H1 (cell line): ENCODE results near the gene SPPL3. TPM values are rescaled to one million over a fixed set of nuclear protein-coding genes. Genes with fewer than 3 reads are reported as not detected.

ENCODE experiments used
- CHD2 ChIP-seq: IDR thresholded peaks from 2 replicates; pipeline ENCODE4 v1.6.1; 2012; ENCODE audit warnings: low read length, improper control_type of control experiment
- EGR1 ChIP-seq: IDR thresholded peaks from 2 replicates; pipeline ENCODE4 v1.6.1; 2011; ENCODE audit warnings: low read depth, low read length, borderline replicate concordance
- EZH2 ChIP-seq: fragments of 200-600 bp; sonication (generic); IDR thresholded peaks from 2 replicates; pipeline ENCODE4 v1.7.1; 2012; ENCODE audit warnings: low read depth, mild to moderate bottlenecking, moderate library complexity, low read length, inconsistent platforms; ENCODE audit not compliant: severe bottlenecking
- KDM5A ChIP-seq: fragments of 200-600 bp; IDR thresholded peaks from 2 replicates; pipeline ENCODE4 v1.7.1; 2012; ENCODE audit warnings: mild to moderate bottlenecking, low read length, inconsistent platforms, mixed read lengths
- MAFK ChIP-seq: IDR thresholded peaks from 2 replicates; pipeline ENCODE4 v1.6.1; 2012; ENCODE audit warnings: low read depth, mild to moderate bottlenecking, improper control_type of control experiment, low read length
- SIN3A ChIP-seq, 2 experiments: IDR thresholded peaks in 1 of 2; conservative IDR thresholded peaks in 1 of 2; 2 replicates each; pipeline ENCODE4 v1.6.1; 2011 to 2012; ENCODE audit warnings: low read length in 2 of 2, improper control_type of control experiment in 1 of 2, low read depth in 1 of 2, mild to moderate bottlenecking in 1 of 2
- SP2 ChIP-seq: IDR thresholded peaks from 2 replicates; pipeline ENCODE4 v1.6.1; 2012; ENCODE audit warnings: mild to moderate bottlenecking, low read length, inconsistent platforms
- TAF7 ChIP-seq: optimal IDR thresholded peaks from 2 replicates; pipeline ENCODE3; 2011; ENCODE audit warnings: low read depth, mild to moderate bottlenecking, inconsistent platforms, low read length, moderate library complexity, borderline replicate concordance
- TCF12 ChIP-seq: IDR thresholded peaks from 2 replicates; pipeline ENCODE4 v1.6.1; 2011; ENCODE audit warnings: low read depth, mild to moderate bottlenecking, low read length
- TEAD4 ChIP-seq: IDR thresholded peaks from 2 replicates; pipeline ENCODE4 v1.6.1; 2012; ENCODE audit warnings: low read depth, low read length, inconsistent platforms, mixed read lengths
- polyA plus RNA-seq, 7 experiments: library from polyadenylated mRNA; depleted of rRNA in 3 of 7; stranded (reverse) in 5 of 7; unstranded in 2 of 7; fragments of >200 nt in 5 of 7; fragments of 200-250 nt in 2 of 7; gene quantifications; 1 replicate in 5 of 7; 2 replicates in 1 of 7; 4 replicates in 1 of 7; pipeline versions ENCODE4 v1.2.1 to v1.2.3, GENCODE V29; 2011 to 2013; ENCODE audit warnings: missing spikeins in 2 of 7, mixed read lengths in 2 of 7
- total RNA-seq: library from RNA; stranded (reverse); fragmentation: NEBNext Ultra II Directional; extraction: Animal tissue kit (Norgen Biotek cat#: 25700); gene quantifications from 2 replicates; pipeline ENCODE4 v1.2.1, GENCODE V29; 2021
- TF ChIP-seq, protein P1 (sequence below): fragments of 300-600 bp; sonication (generic); IDR thresholded peaks from 2 replicates; pipeline ENCODE4 v1.7.1; 2012; ENCODE audit warnings: low read length, moderate library complexity, mild to moderate bottlenecking, inconsistent platforms; ENCODE audit not compliant: insufficient replicate concordance

The SPPL3 gene
- total and polyA plus RNA-seq, 2 of the 8 experiments (the other 6 are each of a cell fraction or from before 2014, with no cell fraction given) = 27.3 to 48.4 TPM

DNA sequence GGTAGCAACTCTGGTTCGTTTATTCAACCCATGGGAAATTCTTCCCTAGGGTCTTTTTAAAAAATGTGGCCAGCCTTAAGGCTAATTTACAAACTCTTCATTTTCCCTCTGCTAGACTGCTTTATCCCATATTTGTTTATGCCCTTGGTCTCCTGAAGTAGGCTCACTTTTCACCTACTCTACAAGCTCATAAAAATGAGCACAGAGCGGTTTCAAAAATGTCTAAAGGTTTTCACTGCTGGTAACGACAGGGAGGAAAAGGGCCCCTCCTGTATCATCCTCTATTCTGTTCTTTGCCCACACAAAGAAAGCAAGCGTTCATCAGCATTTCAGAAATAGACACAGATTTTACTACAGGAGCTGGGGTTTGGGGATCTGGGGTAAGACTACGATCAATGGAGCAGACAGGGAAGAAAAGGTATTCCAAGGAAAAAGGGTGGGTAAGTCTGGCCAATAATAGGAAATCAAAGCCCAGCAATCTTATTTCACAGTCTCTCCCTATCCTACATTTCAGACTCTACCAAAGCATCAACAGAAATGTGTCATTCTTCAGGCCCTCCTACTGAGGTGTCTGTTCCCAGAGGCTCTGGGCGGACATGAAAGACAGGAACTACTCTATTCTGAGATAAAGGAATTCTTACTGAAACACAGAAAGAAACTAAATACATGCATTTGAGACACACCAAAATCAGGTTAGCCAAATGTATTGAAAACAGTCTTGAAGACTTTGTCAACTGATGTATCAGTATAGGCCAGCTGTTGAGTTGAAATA, 86.4 kb downstream of the SPPL3 start (continued):
- TF ChIP-seq, protein P1, sequence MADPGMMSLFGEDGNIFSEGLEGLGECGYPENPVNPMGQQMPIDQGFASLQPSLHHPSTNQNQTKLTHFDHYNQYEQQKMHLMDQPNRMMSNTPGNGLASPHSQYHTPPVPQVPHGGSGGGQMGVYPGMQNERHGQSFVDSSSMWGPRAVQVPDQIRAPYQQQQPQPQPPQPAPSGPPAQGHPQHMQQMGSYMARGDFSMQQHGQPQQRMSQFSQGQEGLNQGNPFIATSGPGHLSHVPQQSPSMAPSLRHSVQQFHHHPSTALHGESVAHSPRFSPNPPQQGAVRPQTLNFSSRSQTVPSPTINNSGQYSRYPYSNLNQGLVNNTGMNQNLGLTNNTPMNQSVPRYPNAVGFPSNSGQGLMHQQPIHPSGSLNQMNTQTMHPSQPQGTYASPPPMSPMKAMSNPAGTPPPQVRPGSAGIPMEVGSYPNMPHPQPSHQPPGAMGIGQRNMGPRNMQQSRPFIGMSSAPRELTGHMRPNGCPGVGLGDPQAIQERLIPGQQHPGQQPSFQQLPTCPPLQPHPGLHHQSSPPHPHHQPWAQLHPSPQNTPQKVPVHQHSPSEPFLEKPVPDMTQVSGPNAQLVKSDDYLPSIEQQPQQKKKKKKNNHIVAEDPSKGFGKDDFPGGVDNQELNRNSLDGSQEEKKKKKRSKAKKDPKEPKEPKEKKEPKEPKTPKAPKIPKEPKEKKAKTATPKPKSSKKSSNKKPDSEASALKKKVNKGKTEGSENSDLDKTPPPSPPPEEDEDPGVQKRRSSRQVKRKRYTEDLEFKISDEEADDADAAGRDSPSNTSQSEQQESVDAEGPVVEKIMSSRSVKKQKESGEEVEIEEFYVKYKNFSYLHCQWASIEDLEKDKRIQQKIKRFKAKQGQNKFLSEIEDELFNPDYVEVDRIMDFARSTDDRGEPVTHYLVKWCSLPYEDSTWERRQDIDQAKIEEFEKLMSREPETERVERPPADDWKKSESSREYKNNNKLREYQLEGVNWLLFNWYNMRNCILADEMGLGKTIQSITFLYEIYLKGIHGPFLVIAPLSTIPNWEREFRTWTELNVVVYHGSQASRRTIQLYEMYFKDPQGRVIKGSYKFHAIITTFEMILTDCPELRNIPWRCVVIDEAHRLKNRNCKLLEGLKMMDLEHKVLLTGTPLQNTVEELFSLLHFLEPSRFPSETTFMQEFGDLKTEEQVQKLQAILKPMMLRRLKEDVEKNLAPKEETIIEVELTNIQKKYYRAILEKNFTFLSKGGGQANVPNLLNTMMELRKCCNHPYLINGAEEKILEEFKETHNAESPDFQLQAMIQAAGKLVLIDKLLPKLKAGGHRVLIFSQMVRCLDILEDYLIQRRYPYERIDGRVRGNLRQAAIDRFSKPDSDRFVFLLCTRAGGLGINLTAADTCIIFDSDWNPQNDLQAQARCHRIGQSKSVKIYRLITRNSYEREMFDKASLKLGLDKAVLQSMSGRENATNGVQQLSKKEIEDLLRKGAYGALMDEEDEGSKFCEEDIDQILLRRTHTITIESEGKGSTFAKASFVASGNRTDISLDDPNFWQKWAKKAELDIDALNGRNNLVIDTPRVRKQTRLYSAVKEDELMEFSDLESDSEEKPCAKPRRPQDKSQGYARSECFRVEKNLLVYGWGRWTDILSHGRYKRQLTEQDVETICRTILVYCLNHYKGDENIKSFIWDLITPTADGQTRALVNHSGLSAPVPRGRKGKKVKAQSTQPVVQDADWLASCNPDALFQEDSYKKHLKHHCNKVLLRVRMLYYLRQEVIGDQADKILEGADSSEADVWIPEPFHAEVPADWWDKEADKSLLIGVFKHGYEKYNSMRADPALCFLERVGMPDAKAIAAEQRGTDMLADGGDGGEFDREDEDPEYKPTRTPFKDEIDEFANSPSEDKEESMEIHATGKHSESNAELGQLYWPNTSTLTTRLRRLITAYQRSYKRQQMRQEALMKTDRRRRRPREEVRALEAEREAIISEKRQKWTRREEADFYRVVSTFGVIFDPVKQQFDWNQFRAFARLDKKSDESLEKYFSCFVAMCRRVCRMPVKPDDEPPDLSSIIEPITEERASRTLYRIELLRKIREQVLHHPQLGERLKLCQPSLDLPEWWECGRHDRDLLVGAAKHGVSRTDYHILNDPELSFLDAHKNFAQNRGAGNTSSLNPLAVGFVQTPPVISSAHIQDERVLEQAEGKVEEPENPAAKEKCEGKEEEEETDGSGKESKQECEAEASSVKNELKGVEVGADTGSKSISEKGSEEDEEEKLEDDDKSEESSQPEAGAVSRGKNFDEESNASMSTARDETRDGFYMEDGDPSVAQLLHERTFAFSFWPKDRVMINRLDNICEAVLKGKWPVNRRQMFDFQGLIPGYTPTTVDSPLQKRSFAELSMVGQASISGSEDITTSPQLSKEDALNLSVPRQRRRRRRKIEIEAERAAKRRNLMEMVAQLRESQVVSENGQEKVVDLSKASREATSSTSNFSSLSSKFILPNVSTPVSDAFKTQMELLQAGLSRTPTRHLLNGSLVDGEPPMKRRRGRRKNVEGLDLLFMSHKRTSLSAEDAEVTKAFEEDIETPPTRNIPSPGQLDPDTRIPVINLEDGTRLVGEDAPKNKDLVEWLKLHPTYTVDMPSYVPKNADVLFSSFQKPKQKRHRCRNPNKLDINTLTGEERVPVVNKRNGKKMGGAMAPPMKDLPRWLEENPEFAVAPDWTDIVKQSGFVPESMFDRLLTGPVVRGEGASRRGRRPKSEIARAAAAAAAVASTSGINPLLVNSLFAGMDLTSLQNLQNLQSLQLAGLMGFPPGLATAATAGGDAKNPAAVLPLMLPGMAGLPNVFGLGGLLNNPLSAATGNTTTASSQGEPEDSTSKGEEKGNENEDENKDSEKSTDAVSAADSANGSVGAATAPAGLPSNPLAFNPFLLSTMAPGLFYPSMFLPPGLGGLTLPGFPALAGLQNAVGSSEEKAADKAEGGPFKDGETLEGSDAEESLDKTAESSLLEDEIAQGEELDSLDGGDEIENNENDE = no peak
- TF ChIP-seq KDM5A (no peak), EGR1 (no peak), TAF7 (no peak), EZH2 (no peak), CHD2 (no peak), TCF12 (no peak), SP2 (no peak), MAFK (no peak), TEAD4 (no peak), SIN3A (conservative IDR thresholded peaks at IDR 0.05 in 1 of 2, IDR thresholded peaks at IDR 0.05 in 1 of 2; ENCODE audit: low read depth in 1 of 2, low read length in 2 of 2) (no peak)
